ENCODE results near the gene LMX1B. TPM values are rescaled to one million over a fixed set of nuclear protein-coding genes. Genes with fewer than 3 reads are reported as not detected.

LMX1B gene
- total and polyA plus RNA-seq, 2 of the 4 experiments (the other 2 are of a cell fraction) = not detected

DNA sequence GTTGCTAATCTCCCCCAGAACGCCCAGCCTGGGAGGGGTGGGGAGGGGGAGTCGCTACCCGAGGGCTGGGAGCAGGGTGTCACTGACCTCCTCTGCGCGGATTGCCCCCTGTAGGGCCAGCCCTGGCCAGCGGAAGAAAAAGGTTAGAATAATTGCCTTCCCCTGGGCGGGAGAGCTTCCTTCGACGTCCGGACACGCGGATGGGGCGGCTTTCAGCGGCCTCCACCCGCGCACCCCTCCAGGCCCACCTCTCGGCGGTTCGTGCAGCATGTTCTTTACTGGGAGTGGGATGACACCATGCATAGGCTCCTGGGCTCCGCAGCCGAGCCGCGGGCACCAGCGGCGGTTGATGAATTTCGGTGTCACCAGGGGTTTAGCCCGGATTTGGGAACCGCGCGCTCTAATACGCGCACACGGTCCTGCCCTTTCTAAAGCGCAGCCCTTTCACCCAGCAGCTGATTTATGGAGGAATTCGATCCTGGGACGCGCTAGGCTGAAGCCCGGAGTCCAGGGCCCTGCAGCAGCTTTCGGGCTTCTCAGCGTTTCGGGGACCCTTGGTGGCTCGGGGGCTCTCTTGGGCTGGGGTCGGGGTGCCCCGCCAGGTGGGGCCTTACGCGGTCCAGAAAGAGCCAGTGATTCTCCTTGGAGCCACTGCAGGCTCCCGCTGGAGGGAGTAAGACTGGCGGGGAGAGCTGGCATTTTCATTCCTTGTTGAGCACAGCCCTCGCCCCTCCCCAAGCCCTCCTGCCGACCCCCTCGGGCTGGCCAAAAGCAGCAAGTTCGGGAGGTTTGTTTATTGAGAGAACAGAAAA, 10.1 kb downstream of the LMX1B start:
- Histone ChIP-seq H3K23ac (ENCODE audit: low read depth, low read length) (no peak overlapping the region), H3K9ac (ENCODE audit: low read depth, low read length) (no peak overlapping the region), H3K56ac (ENCODE audit: extremely low read depth, insufficient read depth, low read length) (no peak overlapping the region), H3K4me2 (ENCODE audit: low read depth, low read length) (no peak overlapping the region), H3K18ac (ENCODE audit: low read depth, low read length) (no peak overlapping the region), H3K4me3 (ENCODE audit: insufficient read depth, low read depth, low read length) (no peak overlapping the region), H2AK9ac (replicated peaks; ENCODE audit: low read depth, low read length, poor library complexity) (peak overlapping the region; percentile 5), H2AFZ (replicated peaks; ENCODE audit: low read length, poor library complexity) (no peak overlapping the region), H2AK5ac (ENCODE audit: low read depth, low read length) (no peak overlapping the region), H3K9me1 (ENCODE audit: insufficient read depth, low read length) (no peaks in the 10 kb centered on the region), H3K27ac (ENCODE audit: insufficient read depth, low read length) (no peak overlapping the region), H4K91ac (ENCODE audit: insufficient read depth, low read depth, low read length) (no peak overlapping the region), H4K20me1 (ENCODE audit: insufficient read depth, low read length) (no peaks in the 10 kb centered on the region; the same call in 1 of the 2 replicates), H2BK120ac (ENCODE audit: low read depth, low read length) (no peak overlapping the region), H3K36me3 (ENCODE audit: control insufficient read depth, insufficient read depth, low read length) (no peaks in the 10 kb centered on the region), H3K4me1 (ENCODE audit: control insufficient read depth, insufficient read depth, low read length) (no peaks in the 10 kb centered on the region), H3K4ac (ENCODE audit: low read depth, low read length) (no peak overlapping the region), H3K14ac (replicated peaks; ENCODE audit: low read depth, low read length) (no peak overlapping the region), H4K8ac (ENCODE audit: low read depth in 2 of 2, low read length in 2 of 2) (no peak overlapping the region), H2BK20ac (ENCODE audit: low read depth, low read length) (no peak overlapping the region), H3K9me3 (ENCODE audit: control insufficient read depth, insufficient read depth, low read length) (no peaks in the 10 kb centered on the region; the same call in 1 of the 2 replicates), H3K27me3 (ENCODE audit: control insufficient read depth, insufficient read depth, low read length) (peaks cover 97% of the 10 kb centered on the region), H2BK15ac (ENCODE audit: low read depth, low read length) (no peak overlapping the region), H2BK5ac (ENCODE audit: low read depth, low read length, poor library complexity, severe bottlenecking) (no peak overlapping the region), H3K79me1 (ENCODE audit: low read depth in 1 of 2, low read length in 2 of 2) (no peaks in the 10 kb centered on the region), H4K5ac (ENCODE audit: low read depth, low read length) (no peak overlapping the region)
- dilution Hi-C loops (cut with HindIII; ENCODE audit: low sequenced_read_pairs, unreplicated experiment) = no loop called here
- no TSS peak for BruUV-seq (replicated peaks)
- intact Hi-C loops (cut with micrococcal nuclease) = no loop called here
- WGBS, 2 experiments (ENCODE audit: extremely low coverage in 2 of 2, insufficient read length in 1 of 2) = 7% methylated on average over 17 of the region's 52 CpGs; no CpG with 5 or more reads in 1 of the 2 experiments
- CTCF ChIA-PET = no interaction called here
- in situ Hi-C loops (cut with MboI; ENCODE audit: low sequenced_read_pairs) = no loop called here
- DNase-seq (no peak), ATAC-seq (ENCODE audit: low read depth) (no peak)
- POLR2A ChIA-PET (ENCODE audit: unreplicated experiment) = no interaction called here
- no peak for TF ChIP-seq FOS (IDR thresholded peaks at IDR 0.05; ENCODE audit: low read depth, low read length)
- TF ChIP-seq CTCF (conservative IDR thresholded peaks at IDR 0.05; ENCODE audit: low read depth, low read length) = no peak
- TF ChIP-seq POLR2A (IDR thresholded peaks at IDR 0.05; ENCODE audit: low read depth, low read length) = no peak
- no peak for TF ChIP-seq RFX5 (IDR thresholded peaks at IDR 0.05; ENCODE audit: low read depth, low read length)
- TF ChIP-seq CEBPB (IDR thresholded peaks at IDR 0.05; ENCODE audit: low read depth, low read length) = no peak
- no peak for TF ChIP-seq MAZ (IDR thresholded peaks at IDR 0.05; ENCODE audit: borderline replicate concordance, low read depth, low read length)
- no peak for TF ChIP-seq ELK1 (IDR thresholded peaks at IDR 0.05; ENCODE audit: borderline replicate concordance, low read depth, low read length)
- TF ChIP-seq SMC3 (IDR thresholded peaks at IDR 0.05; ENCODE audit: low read depth, low read length) = no peak
- no peak for TF ChIP-seq NFE2L2 (IDR thresholded peaks at IDR 0.05; ENCODE audit: low read depth, low read length)
- no peak for TF ChIP-seq USF2 (IDR thresholded peaks at IDR 0.05; ENCODE audit: low read depth, low read length)
- no peak for TF ChIP-seq MAFK (IDR thresholded peaks at IDR 0.05; ENCODE audit: low read depth, low read length)
- no peak for TF ChIP-seq RCOR1 (IDR thresholded peaks at IDR 0.05; ENCODE audit: insufficient replicate concordance, low read length)
- no peak for TF ChIP-seq BHLHE40 (IDR thresholded peaks at IDR 0.05; ENCODE audit: low read depth, low read length)
- no peak for TF ChIP-seq CHD1 (IDR thresholded peaks at IDR 0.05; ENCODE audit: low read depth, low read length)
- TF ChIP-seq RAD21 (IDR thresholded peaks at IDR 0.05; ENCODE audit: low read length) = no peak

All from IMR-90 (cell line).